ENCODE measurements around the gene GIMD1. TPM values are rescaled to one million over a fixed set of nuclear protein-coding genes. Genes with fewer than 3 reads are reported as not detected.

Gene GIMD1
- not detected for total RNA-seq

DNA sequence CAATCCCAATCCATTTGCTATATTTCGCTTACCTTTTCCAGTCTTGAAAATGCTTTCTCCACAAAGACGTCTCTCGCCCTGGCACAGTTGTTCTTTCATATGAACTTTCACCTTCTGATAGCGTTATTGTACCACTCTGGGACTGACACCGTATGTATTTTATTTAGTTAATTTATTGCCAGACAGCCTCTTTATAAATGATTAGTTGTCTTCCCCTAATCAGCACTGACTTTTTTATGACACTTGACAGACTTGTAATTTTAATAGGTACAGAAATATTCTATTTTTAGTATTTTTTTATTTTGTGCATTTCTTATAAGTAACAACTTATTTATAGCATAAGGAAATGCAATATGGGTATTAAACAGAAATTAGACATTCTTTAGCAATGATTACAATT lies at the start of gene GIMD1:
GIMD1 (minus strand) TSS at position 101 of the 400 bp plus-strand sequence. CDS start 1,343 bp downstream, outside the sequence.

DNA sequence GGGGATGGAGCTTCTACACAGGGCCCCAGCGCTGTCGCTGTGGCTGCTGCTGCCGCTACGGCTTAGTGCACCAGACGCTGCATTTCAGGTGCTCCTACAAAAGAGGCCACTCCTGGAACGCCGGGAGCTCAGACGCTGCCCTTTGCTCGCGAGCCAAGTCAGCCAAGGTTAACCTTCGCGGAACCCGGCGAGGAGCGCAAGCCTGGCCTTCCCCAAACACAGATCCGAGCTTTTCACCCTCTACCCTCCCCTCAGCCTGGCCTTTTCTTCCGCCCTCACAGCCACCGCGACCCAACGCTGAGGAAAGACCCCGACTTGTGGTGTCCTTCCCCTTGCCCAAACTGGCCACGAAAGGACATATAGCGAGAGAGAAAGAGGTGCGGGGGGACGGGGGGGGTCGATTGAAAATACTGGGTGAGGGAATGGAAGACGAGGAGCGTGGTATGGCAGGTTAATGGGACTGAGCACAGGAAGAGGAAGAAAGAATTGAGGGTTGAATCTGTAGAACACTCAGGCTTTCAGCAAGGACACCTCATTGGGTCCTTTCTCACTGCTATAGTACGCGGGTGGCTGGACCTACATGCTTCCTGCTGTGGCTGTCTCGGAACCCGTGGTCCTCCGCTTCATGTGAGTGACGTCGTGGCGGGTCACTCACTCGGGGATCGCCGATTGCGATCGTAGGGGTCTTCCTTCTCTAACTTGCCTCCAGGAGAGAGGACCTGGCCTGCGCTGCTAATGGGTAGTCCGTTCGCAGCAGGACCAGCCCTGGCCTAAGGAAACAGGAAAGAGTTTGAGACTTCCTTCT lies 52.4 kb downstream of the GIMD1 start, which contains the start of the genes AIMP1 and TBCK:
AIMP1 (plus strand) TSS at position 583 of the 805 bp plus-strand sequence. CDS start 8,460 bp downstream, outside the sequence.
TBCK (minus strand) TSS at position 242 of the 805 bp plus-strand sequence. CDS start 7,249 bp downstream, outside the sequence.

Other genes with a start within 250 kb of the GIMD1 start
- gene TBCK, start 52.6 kb downstream of the GIMD1 start, total RNA-seq = 10 to 100 TPM; 32.1 to 35.5 TPM
- 10 to 100 TPM; 48.0 to 49.3 TPM for gene AIMP1, start 52.2 kb downstream of the GIMD1 start, total RNA-seq

Measured in activated naive CD4-positive, alpha-beta T cell treated with anti-CD3 and anti-CD28 coated beads, Interleukin-2, amount 10 ng/mL, durations not matched to agents 5 hours and 36 hours (primary cell).